ENCODE results near the gene KCNE4. TPM values are rescaled to one million over a fixed set of nuclear protein-coding genes. Genes with fewer than 3 reads are reported as not detected.

The KCNE4 gene
- polyA plus RNA-seq, 1 donor from 2014 or later: not detected

DNA sequence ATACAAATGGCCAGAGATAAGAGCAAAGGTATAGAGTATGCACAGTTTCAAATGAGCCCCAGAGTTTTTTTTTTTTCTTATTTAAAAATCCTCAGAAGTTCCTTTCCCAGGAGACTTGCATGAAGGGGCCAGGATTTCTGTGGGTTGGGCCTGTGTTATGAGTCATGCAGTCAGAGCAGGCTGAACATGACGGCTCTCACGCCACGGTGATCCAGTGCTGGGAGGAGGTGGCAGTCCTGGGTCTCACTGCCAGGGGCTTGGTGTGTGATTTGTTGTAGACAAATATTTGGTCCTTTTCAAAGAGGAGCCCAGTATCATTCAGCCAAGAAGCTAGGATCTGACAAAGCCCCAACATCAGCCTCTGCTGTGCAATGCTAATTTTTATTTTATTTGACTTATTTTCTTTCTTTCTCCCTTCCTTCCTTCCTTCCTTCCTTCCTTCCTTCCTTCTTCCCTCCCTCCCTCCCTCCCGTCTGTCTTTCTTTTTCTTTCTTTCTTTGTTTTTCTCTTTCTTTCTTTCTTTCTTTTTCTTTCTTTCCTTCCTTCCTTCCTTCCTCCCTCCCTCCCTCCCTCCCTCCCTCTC, 10.4 kb upstream of the KCNE4 start:
- no peak overlapping the region for H3K27ac ChIP-seq (ENCODE audit: low read length)
- H3K9me3 ChIP-seq (ENCODE audit: low read length): no peaks in the 10 kb centered on the region
- no peaks in the 10 kb centered on the region for H3K9me2 ChIP-seq (ENCODE audit: insufficient read depth, low read length)
- no peaks in the 10 kb centered on the region for H3K79me2 ChIP-seq (replicated peaks; ENCODE audit: insufficient read depth, low read length)
- H3K27me3 ChIP-seq (ENCODE audit: insufficient read depth, low read depth, low read length): no peaks in the 10 kb centered on the region
- no peak for TF ChIP-seq EP300 (conservative IDR thresholded peaks at IDR 0.05; ENCODE audit: poor library complexity, severe bottlenecking)
- no peaks in the 10 kb centered on the region for H3F3A ChIP-seq (ENCODE audit: insufficient read depth, low read length, poor library complexity, severe bottlenecking)
- no peak overlapping the region for H2AFZ ChIP-seq (ENCODE audit: low read depth, low read length)
- no peak overlapping the region for H3K4me3 ChIP-seq (ENCODE audit: low read length)
- no peaks in the 10 kb centered on the region for H4K20me1 ChIP-seq (ENCODE audit: insufficient read depth)
- H3K9ac ChIP-seq (ENCODE audit: low read length): no peak overlapping the region
- H3K36me3 ChIP-seq (ENCODE audit: insufficient read depth, low read length): no peaks in the 10 kb centered on the region
- no peak overlapping the region for H3K4me2 ChIP-seq (ENCODE audit: low read length)

DNA sequence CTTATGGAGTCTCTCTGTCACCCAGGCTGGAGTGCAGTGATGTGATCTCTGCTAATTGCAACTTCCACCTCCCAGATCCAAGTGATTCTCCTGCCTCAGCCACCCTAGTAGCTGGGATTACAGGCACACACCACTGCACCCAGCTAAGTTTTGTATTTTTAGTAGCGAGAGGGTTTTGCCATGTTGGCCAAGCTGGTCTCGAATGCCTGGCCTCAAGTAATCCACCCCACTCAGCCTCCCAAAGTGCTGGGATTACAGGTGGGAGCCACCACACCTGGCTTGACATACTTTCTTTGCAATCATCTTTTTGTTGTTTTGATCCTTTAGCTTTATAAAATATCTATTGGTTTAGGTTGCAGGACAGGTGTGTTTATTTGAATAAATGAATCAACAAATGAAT, 9.7 kb upstream of the KCNE4 start:
- H3K4me3 ChIP-seq (ENCODE audit: low read length): no peak overlapping the region
- no peaks in the 10 kb centered on the region for H3K36me3 ChIP-seq (ENCODE audit: insufficient read depth, low read length)
- H3K27ac ChIP-seq (ENCODE audit: low read length): no peak overlapping the region
- no peaks in the 10 kb centered on the region for H3K79me2 ChIP-seq (replicated peaks; ENCODE audit: insufficient read depth, low read length)
- H3K27me3 ChIP-seq (ENCODE audit: insufficient read depth, low read depth, low read length): no peaks in the 10 kb centered on the region
- H3K9ac ChIP-seq (ENCODE audit: low read length): no peak overlapping the region
- no peaks in the 10 kb centered on the region for H4K20me1 ChIP-seq (ENCODE audit: insufficient read depth)
- no peaks in the 10 kb centered on the region for H3F3A ChIP-seq (ENCODE audit: insufficient read depth, low read length, poor library complexity, severe bottlenecking)
- TF ChIP-seq, protein P1, sequence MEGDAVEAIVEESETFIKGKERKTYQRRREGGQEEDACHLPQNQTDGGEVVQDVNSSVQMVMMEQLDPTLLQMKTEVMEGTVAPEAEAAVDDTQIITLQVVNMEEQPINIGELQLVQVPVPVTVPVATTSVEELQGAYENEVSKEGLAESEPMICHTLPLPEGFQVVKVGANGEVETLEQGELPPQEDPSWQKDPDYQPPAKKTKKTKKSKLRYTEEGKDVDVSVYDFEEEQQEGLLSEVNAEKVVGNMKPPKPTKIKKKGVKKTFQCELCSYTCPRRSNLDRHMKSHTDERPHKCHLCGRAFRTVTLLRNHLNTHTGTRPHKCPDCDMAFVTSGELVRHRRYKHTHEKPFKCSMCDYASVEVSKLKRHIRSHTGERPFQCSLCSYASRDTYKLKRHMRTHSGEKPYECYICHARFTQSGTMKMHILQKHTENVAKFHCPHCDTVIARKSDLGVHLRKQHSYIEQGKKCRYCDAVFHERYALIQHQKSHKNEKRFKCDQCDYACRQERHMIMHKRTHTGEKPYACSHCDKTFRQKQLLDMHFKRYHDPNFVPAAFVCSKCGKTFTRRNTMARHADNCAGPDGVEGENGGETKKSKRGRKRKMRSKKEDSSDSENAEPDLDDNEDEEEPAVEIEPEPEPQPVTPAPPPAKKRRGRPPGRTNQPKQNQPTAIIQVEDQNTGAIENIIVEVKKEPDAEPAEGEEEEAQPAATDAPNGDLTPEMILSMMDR (IDR thresholded peaks at IDR 0.05; ENCODE audit: poor library complexity, severe bottlenecking): no peak
- TF ChIP-seq EP300 (conservative IDR thresholded peaks at IDR 0.05; ENCODE audit: poor library complexity, severe bottlenecking): no peak
- no peak for TF ChIP-seq TAF1 (IDR thresholded peaks at IDR 0.05; ENCODE audit: low read depth)
- no peak for TF ChIP-seq POLR2AphosphoS5 (IDR thresholded peaks at IDR 0.05)
- no peak for TF ChIP-seq RAD21 (conservative IDR thresholded peaks at IDR 0.05)
- no peak for TF ChIP-seq MXI1 (conservative IDR thresholded peaks at IDR 0.05; ENCODE audit: poor library complexity, severe bottlenecking)
- TF ChIP-seq REST (IDR thresholded peaks at IDR 0.05; ENCODE audit: borderline replicate concordance): no peak
- TF ChIP-seq SMC3 (conservative IDR thresholded peaks at IDR 0.05; ENCODE audit: poor library complexity): no peak
- no peak for TF ChIP-seq EZH2 (IDR thresholded peaks at IDR 0.05; ENCODE audit: borderline replicate concordance, insufficient read depth, low read length, poor library complexity, severe bottlenecking)
- no peak overlapping the region for H3K4me2 ChIP-seq (ENCODE audit: low read length)
- no peaks in the 10 kb centered on the region for H3K9me2 ChIP-seq (ENCODE audit: insufficient read depth, low read length)
- H2AFZ ChIP-seq (ENCODE audit: low read depth, low read length): no peak overlapping the region
- no peaks in the 10 kb centered on the region for H3K9me3 ChIP-seq (ENCODE audit: low read length)
